Suprapubic skin (tissue), 4 donors: Measurements from ENCODE around the gene PILRB. TPM values are rescaled to one million over a fixed set of nuclear protein-coding genes. Genes with fewer than 3 reads are reported as not detected.

ENCODE experiments used
- DNase-seq, 2 donors: peaks; one replicate each; pipeline ENCODE4 v3.0.0-alpha.2; 2019; ENCODE audit warnings: low spot score in 2 of 2
- H3K27ac ChIP-seq: fragments of 200-600 bp; sonication (generic); one replicate; pipeline ENCODE4 v1.5.1; 2019
- H3K27me3 ChIP-seq: fragments of 200-600 bp; sonication (generic); one replicate; pipeline ENCODE4 v1.5.1; 2019
- H3K36me3 ChIP-seq: fragments of 200-600 bp; sonication (generic); one replicate; pipeline ENCODE4 v1.5.1; 2019
- H3K4me1 ChIP-seq: fragments of 200-600 bp; sonication (generic); one replicate; pipeline ENCODE4 v1.5.1; 2019
- H3K4me3 ChIP-seq: fragments of 200-600 bp; sonication (generic); one replicate; pipeline ENCODE4 v1.5.1; 2019; ENCODE audit warnings: mild to moderate bottlenecking
- H3K9me3 ChIP-seq: fragments of 200-600 bp; sonication (generic); one replicate; pipeline ENCODE4 v1.5.1; 2019
- CTCF ChIP-seq, 2 donors: fragments of 200-600 bp in 1 of 2; fragments of 450-650 bp in 1 of 2; sonication (generic) in 1 of 2; IDR thresholded peaks; one replicate each; pipeline ENCODE4 v1.5.1; 2016 to 2019; ENCODE audit warnings: antibody characterized with exemption in 2 of 2, mild to moderate bottlenecking in 1 of 2, moderate library complexity in 1 of 2
- EP300 ChIP-seq: sonication (generic); formaldehyde crosslinking; IDR thresholded peaks from one replicate; pipeline ENCODE4 v1.6.1; 2017; ENCODE audit warnings: antibody characterized with exemption
- POLR2A ChIP-seq, 2 donors: fragments of 450-650 bp; IDR thresholded peaks; one replicate each; pipeline ENCODE4 v1.6.1; 2017; ENCODE audit warnings: antibody characterized with exemption in 2 of 2, mild to moderate bottlenecking in 2 of 2, moderate library complexity in 2 of 2
- POLR2AphosphoS5 ChIP-seq, 3 donors: sonication (generic); formaldehyde crosslinking; IDR thresholded peaks; one replicate each; pipeline ENCODE4 v1.6.1; 2017; ENCODE audit warnings: antibody characterized with exemption in 3 of 3
- WGBS: methylation state at CpG from one replicate; pipeline ENCODE4 v1.1.5; 2018; 5-methylcytosine and 5-hydroxymethylcytosine counted together
- total RNA-seq, 4 donors: library from RNA; depleted of rRNA; stranded (reverse); fragments of >200 nt; gene quantifications; one replicate each; pipeline ENCODE4 v1.1.0, GENCODE V29; 2016

PILRB gene
- total RNA-seq, 4 donors from 2014 or later: 40.8 to 125 (median 63.1) TPM

- no peaks in the 10 kb centered on the region for H3K9me3 ChIP-seq
- 69% methylated on average over 5 of the region's 6 CpGs for WGBS
- TF ChIP-seq POLR2A (IDR thresholded peaks at IDR 0.05): no peak
- no peak for TF ChIP-seq EP300
- no peak for TF ChIP-seq CTCF (IDR thresholded peaks at IDR 0.05)
- TF ChIP-seq POLR2AphosphoS5 (IDR thresholded peaks at IDR 0.05): no peak
- no peak for DNase-seq
- no peaks in the 10 kb centered on the region for H3K27me3 ChIP-seq
- peaks cover 10% of the 10 kb centered on the region for H3K4me1 ChIP-seq
- H3K27ac ChIP-seq: peak overlapping the region; percentile 16
- H3K36me3 ChIP-seq: peaks cover 4% of the 10 kb centered on the region
- no peak overlapping the region for H3K4me3 ChIP-seq
Measured at GRCh38 chr7:100369105-100369504, 11.2 kb downstream of the PILRB start.

DNA sequence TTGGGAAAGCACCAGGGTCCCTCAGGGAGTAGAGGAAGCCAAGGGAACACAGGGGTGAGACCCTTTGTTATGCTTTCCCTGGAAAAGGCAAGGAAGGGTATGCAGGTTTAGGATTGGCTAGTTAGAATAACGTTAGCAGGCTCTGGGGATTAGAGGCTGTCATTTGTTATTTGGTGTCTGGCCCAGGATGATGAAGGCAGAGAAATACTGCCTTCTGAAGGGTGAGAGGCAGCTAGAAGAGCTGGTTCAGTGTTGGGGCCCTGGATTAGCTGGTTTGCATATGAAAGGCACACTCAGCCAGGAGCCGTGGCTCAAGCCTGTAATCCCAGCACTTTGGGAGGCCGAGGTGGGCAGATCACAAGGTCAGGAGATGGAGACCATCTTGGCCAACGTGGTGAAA lies 12.4 kb downstream of the PILRB start:
- Histone ChIP-seq H3K4me1 (peaks cover 10% of the 10 kb centered on the region), H3K27me3 (no peaks in the 10 kb centered on the region)

GRCh38 chr7:100370746-100371145 lies 12.8 kb downstream of the PILRB start:
- H3K4me1 ChIP-seq: peaks cover 10% of the 10 kb centered on the region
- H3K4me3 ChIP-seq: no peak overlapping the region
- H3K9me3 ChIP-seq: no peaks in the 10 kb centered on the region
- 86% methylated on average over 6 of the region's 6 CpGs for WGBS
- no peaks in the 10 kb centered on the region for H3K36me3 ChIP-seq
- H3K27me3 ChIP-seq: no peaks in the 10 kb centered on the region
- no peak overlapping the region for H3K27ac ChIP-seq
- no peak for TF ChIP-seq CTCF (IDR thresholded peaks at IDR 0.05)
- TF ChIP-seq POLR2A (IDR thresholded peaks at IDR 0.05): no peak
- no peak for TF ChIP-seq EP300
- no peak for TF ChIP-seq POLR2AphosphoS5 (IDR thresholded peaks at IDR 0.05)
- DNase-seq: no peak

More for the DNA sequence above, 12.4 kb downstream of the PILRB start:
- H3K4me3 ChIP-seq: no peak overlapping the region
- H3K36me3 ChIP-seq: no peaks in the 10 kb centered on the region
- TF ChIP-seq EP300 (no peak), POLR2AphosphoS5 (IDR thresholded peaks at IDR 0.05) (no peak), CTCF (IDR thresholded peaks at IDR 0.05) (no peak), POLR2A (IDR thresholded peaks at IDR 0.05) (no peak)
- H3K9me3 ChIP-seq: no peaks in the 10 kb centered on the region
- WGBS: 39% methylated on average over 4 of the region's 4 CpGs
- no peak overlapping the region for H3K27ac ChIP-seq
- DNase-seq: no peak

DNA sequence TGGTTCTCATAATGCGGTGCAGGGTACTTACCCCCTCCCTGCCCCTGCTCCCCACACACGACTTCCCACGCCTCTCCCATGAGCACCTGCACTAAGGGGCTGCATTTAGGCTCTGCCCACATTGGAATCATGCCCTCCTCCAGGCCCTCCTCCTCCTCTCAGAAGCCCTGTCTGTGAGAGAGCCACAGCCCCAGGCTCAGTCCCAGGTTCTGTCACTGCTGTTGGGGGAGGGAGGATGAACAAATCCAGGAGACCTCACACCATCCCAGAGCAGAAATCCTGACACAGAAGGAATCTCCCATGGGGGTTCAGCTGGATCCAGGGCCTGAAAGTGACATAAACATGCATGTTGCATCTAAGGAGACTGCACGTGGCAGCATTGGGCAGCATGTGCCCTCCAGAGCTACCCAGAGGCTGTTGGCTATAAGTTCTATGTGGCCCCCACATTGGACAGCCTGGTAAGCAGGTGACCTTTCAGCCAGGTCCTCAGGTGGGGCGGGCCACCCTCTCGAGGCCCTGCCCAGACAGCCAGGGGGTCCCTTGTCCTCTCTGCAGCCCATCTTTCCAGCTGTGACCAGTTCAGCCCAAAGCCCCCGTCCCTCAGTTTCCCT lies 13.7 kb downstream of the PILRB start:
- WGBS: 75% methylated on average over 4 of the region's 7 CpGs
- H3K9me3 ChIP-seq: no peaks in the 10 kb centered on the region
- H3K4me1 ChIP-seq: peaks cover 10% of the 10 kb centered on the region
- H3K27me3 ChIP-seq: no peaks in the 10 kb centered on the region
- no peak overlapping the region for H3K4me3 ChIP-seq
- no peaks in the 10 kb centered on the region for H3K36me3 ChIP-seq
- no peak for DNase-seq
- H3K27ac ChIP-seq: no peak overlapping the region
- no peak for TF ChIP-seq CTCF (IDR thresholded peaks at IDR 0.05)
- TF ChIP-seq POLR2AphosphoS5 (IDR thresholded peaks at IDR 0.05): no peak
- no peak for TF ChIP-seq POLR2A (IDR thresholded peaks at IDR 0.05)
- TF ChIP-seq EP300: no peak

DNA sequence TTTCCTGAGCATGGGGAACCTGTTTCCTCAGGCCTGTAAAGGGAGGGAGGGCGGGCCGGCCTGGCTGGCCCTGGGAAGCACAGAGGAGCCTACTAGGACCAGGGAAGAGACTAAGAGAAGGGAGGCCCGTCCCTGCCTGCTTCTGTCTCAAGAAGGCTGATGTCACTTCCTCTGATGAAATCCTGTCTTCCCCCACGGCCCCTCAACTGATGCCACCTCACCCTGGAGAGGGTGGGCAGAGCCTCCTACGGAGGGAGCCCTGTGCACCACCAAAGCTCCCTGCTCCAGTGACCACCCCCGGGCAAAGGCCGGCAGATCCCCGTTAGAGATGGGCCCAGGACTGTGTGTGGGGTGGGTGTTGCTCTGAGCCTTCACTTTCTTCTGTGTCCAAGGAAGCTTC lies 14.3 kb downstream of the PILRB start:
- Histone ChIP-seq H3K27ac (peak overlapping the region; percentile 20), H3K36me3 (no peaks in the 10 kb centered on the region), H3K4me3 (no peak overlapping the region), H3K9me3 (no peaks in the 10 kb centered on the region), H3K27me3 (no peaks in the 10 kb centered on the region), H3K4me1 (peaks cover 10% of the 10 kb centered on the region)
- DNase-seq: no peak
- WGBS: 40% methylated on average over 1 of the region's 8 CpGs
- TF ChIP-seq POLR2AphosphoS5 (IDR thresholded peaks at IDR 0.05) (no peak), CTCF (IDR thresholded peaks at IDR 0.05) (no peak), POLR2A (IDR thresholded peaks at IDR 0.05) (no peak), EP300 (no peak)
